Left lobe of liver (tissue), 2 donors: Measurements from ENCODE around the gene RAB23. TPM values are rescaled to one million over a fixed set of nuclear protein-coding genes. Genes with fewer than 3 reads are reported as not detected.

Experiments
- ATAC-seq: fragments of 200-7000 bp; cut with Tn5 transposase; one replicate; pipeline ENCODE4 v1.9.1; 2020; ENCODE audit warnings: mild to moderate bottlenecking, moderate library complexity
- DNase-seq: peaks from one replicate; pipeline ENCODE4 v3.0.0-alpha.2; 2020; ENCODE audit warnings: low spot score
- total RNA-seq: library from RNA; stranded (reverse); gene quantifications from one replicate; pipeline ENCODE4 v1.2.1, GENCODE V29; 2021
- donor health status: DM: no; HTN: no; CAD: no; lungs with moderate emphysema.
- donor health status: DM: no; HTN: yes; CAD: no.

Gene RAB23
- total RNA-seq, 1 donor from 2014 or later = 2.5 TPM

DNA sequence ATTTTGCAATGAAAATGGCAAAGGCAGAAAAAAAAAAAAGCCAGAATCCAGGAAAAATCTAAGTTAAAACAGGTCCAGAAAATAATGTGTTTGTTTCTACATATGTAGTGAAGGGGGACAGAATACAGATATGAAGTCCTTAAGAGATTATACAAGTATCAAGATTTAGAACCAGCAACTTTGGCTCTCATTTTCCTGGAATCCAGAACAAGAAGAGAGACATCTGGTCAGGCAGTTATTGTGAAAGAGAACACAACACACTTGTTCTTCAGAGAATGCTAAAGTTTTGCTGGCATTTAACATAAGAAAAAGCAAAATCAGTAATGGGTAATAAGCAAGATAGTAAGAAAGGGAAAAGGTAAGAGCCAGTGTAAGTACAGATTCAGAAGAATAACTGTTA lies 28.9 kb downstream of the RAB23 start:
- no peak for ATAC-seq
- no peak for DNase-seq

DNA sequence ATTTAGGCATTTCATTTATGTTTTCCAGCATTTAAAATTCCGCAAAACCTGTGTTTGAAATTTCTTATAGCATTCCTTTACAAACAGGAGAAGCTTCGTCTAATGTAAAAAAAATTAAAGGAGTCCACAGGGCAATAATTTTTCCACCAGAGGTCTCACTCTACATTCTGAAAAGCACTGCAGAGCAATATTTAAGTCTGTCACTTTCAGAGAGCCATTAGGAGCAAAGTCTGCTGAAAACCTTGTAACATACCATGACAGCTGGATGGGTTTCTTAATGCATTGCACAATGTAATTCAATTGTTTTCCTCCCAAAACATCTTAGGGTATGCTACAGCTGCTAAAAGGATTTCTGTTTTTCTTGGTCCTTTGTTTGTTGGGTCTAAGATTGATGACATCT lies 32.0 kb downstream of the RAB23 start:
- peak; percentile 31 for ATAC-seq
- no peak for DNase-seq

DNA sequence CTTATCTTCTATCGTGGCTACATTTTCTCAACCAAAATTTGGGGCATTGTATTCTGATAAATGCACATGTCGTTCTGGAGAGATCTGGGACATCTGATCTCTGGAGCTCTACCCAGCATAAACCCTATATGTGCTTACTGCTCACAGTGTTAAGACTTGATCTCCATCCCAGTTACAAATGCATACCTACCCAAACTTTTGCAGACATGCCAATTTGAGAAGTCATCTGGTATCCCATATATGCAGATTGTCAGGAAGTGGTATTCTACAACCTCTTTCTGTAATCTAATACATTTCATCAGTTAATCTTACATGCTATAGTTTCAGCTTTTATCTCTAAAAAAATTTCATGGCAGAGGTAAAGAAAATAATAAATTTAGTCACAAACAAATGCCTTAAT lies 38.8 kb downstream of the RAB23 start:
- DNase-seq (no peak), ATAC-seq (no peak)

DNA sequence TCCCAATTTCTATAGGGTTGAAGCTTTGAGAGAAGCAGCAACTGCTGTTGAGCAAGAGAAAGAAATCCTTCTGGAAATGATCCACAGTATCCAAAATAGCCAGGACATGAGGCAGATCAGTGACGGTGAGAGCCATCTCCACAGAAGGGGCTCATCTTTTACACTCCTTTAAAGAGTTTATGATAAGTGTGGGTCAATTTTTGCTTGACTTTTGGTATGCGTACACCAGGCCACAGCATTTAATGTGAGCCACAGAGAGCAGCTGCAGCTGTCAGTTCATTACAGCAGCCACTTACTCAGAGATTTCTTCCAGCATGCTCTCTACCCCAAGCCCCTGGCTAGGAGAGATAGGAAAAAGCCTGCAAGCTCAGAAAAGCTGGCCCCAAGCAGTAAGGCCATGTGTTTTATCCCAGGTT lies 40.1 kb downstream of the RAB23 start:
- DNase-seq = no peak
- no peak for ATAC-seq

DNA sequence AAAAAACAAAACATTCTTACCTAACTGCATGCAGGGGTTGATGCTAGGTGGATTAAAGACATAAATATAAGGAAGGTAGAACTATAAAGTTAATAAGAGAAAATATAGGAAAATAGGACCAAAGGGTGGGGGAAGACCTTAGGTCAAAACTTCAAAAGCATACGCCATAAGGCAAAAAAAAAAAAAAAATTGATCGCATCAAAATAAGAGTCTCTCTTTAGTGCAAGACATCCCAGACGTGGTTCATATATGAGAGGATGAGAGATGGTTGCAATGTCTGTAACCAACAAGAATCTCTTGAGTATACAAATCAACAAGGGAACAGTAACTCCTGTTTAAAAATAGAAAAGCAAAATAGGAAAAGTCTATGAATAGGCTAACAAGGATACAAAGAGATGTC lies 41.5 kb downstream of the RAB23 start:
- ATAC-seq = no peak
- DNase-seq = no peak

DNA sequence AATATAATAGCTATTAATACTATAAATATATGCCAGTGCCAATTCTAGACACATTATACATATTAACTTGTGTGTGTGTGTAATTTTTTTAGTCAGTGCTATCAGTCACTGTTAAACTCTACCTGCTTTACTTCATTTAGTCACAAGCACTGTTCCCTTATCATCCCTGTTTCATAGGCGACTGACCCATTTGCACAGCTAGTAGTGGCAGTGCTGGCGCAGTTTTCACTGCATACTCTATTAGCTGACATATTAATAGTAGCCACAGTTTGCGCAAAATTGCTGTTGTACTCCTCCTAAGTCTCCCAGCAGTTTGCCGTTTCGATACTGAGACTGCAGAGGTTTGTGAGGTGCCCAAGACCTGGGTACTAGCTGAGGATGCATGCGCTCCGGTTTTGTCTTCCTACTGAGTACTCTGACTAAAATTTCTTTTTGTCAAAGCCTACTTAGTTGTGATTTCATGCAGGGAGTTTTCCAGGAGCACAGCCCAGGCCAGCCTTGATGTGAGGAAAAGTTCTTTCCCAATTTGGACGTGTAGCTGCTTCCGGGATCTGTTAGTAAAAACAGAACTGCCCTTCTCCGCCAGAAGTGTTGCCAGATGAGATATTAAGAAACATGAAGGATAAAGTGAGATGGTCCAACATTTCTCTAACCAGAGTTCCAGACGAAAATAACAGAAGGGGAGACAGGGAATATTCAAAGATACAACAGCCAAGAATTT lies 44.4 kb downstream of the RAB23 start:
- ATAC-seq = no peak
- no peak for DNase-seq

DNA sequence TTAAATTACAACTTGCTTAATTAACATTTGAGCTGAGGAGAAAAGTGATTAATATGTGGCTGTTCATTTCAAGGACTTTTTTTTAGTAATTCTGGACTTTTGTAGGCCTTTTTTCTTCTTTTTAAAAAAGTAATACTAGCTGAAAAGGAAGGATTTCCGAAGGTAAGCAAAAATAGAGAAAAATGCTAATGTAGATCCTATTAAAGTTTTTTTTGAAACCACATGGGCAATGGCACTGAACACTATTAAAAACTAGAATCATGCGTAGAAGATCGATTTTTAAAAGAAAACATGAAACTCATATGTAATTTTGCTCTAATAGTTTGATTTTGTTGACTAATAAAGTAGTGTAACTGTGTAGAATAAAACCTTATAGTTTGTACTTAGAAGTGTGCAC lies 47.6 kb downstream of the RAB23 start:
- no peak for DNase-seq
- ATAC-seq = no peak

DNA sequence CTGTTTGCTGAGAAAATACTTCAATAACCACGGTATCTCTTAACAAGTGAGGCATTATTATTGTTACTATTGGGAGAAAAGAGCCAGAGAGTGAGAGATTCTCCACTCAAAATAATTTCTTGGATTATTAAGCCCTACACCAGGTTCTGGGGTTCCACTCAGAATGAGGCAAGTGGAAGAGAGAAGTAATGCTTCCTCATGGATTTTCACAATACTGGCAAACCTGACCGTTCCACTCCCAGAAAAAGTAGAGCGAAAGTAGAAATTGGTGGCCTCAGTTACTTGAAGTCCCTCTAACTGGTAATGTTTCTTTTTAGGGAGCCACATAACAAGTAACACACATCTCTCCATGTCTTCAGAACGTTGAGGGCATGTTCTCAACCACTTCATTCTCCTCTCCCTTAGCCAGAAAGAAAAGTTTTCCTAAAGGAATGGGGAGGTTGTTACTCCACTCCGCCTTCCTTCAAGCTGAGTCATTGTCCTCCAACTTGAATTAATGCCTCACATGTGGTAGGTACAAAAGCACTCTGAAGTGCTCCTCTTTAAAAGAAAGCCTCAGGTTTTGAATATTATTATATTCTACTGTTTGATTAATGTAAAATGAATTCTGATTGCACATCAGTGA lies 48.1 kb downstream of the RAB23 start:
- no peak for ATAC-seq
- DNase-seq = no peak

DNA sequence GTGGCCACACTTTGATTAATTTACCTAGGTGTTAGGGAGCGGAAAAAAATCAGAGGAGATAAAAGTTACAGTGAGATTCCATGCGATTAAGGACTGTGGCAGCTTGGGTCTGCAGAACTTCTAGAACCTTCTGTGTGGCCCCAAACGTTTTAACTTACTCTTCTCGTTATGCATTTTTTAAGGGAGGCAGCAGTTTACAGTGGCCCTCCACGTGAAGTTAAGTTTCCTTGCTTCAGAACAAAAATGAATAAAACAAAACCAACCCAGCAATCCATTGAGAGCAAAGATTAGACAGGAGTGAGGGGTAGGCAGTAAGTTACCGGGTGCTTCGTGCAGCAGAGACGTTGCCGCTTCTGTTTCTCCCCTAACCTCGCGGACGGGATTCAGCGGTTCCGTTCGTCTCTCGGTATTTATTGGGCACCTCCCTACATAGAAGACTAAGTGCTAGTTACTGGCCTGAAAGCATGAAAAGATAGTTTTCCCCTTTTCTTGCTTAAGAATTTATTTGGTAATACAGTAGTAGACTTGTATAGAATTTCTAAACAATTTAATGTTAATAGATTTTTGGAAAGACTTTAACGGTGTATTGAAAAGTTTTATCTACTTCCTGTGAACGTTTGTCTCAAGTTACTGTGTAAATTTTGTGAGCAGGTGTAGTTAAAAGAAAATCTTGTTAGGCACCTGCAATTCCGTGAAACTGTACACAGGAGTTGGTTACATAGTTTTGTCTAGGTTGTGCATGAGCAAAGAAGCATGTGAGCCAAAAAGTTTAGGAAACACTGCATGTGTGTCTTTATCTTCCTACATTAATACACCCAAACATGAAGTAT lies 48.8 kb downstream of the RAB23 start:
- no peak for DNase-seq
- ATAC-seq = peak; percentile 21

DNA sequence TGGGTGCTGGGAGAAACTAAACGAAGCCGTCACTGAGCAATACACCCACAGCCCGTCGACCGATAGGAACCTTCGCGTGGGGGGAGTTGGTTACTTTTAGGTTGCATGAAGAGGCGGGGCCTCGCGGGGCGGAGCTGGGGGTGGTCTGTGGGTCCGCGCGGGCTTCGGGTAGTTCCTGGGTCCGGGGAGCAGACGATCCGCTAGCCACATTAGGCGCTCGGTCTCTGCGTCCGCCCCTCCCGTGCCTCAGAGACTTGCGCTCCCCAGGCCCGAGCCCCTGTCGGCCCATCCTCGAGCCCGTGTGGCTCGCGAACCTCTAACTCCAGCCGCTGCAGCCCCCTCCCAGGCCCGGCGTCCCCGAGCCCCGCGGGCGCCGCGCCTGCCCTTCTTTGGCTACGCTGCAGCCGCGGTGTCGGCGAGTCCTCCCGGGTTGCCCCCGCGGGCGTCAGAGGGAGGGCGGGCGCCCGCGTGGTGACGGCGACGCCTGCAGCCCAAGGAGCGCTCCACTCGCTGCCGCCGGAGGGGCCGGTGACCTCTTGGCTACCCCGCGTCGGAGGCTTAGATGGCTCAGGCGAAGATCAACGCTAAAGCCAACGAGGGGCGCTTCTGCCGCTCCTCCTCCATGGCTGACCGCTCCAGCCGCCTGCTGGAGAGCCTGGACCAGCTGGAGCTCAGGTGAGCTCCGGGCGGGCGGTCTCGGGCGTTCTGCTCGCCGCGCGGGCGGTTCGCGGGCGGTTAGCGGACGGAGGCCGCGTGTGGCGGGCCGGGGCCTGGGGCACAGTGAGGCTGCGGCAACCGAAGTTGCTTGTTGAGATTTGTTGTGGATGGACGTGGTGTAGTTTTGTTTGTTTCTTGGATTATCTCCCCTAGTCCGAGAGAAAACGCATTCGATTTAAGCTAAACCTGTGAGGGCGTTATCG lies 49.7 kb downstream of the RAB23 start, which contains the start of gene BAG2:
Gene BAG2, plus strand, starts transcription at position 191 of the 920 bp plus-strand sequence. Its CDS starts 372 bp downstream, at position 563.
- peak; percentile 91 for DNase-seq
- ATAC-seq = peak; percentile 92

DNA sequence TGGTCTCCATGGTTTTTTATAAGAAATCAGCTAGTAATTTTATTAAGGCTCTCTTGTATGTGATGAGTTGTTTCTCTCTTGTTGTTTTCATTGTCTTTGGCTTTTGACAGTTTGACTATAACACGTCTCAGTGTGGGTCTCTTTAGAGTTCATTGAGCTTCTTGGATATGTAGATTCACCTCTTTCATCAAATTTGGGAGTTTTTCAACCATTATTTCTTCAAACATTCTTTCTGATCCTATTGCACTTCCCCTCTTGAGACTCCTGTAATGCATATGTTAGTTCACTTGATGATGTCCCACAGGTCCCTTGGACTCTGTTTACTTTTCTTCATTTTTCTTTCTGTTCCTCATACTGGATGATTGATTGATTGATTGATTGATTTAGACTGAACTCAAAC lies 57.0 kb downstream of the RAB23 start:
- ATAC-seq = no peak
- no peak for DNase-seq

DNA sequence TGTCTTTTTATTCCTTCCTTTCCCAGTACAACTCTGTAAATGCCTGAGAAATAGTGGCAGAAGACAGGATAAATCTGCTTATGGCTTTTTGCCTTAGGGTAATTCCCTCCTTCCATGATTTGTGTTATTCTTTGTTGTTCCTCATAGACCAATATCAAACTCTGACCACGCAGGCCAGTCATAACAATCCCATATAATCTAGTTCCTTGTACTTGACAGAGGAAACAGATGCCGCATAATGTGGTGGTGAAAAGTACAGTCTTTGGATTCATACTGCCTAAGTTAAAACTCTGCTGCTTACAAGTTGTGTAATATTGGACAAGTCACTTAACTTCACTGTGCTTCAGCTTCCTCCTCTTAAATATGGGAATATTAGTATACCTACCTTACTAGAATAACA lies 58.2 kb downstream of the RAB23 start:
- DNase-seq (no peak), ATAC-seq (no peak)

DNA sequence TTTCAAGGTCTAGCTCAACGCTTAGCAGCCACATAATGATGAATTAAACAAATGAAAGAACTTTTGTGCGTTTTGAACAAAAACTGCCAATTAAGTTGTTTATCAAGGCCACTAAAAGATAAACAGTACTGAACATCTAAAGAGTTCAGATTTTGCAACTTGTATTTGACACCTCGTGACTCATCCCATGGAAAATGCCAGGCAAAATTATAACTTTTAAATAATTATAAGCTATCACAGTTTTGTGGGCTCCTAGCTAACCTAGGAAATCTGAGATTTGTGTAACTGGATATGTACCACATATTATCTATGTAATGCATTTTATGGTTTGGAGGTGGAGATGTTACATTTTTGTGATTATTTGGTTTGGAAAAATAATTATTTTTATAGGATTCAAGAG lies 59.6 kb downstream of the RAB23 start:
- DNase-seq (no peak), ATAC-seq (no peak)

DNA sequence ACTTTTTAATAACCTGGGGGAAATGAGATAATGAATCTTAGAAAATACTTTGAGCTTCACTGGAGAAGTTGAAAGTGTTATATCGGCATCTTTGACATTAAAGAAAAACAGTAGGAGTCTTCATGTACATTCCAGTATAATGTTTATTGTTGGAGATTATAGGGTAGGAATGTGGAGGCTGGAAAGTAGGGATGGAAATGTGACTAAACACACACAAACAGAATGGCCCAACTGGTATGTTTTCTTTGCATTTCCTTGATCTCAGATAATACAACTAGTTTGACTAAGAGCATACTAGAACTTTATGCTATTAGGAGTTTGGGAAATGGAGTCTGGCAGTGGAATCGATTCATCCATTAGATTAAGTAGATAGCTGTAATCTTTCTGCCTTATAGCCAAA lies 60.1 kb downstream of the RAB23 start:
- no peak for DNase-seq
- ATAC-seq = no peak

DNA sequence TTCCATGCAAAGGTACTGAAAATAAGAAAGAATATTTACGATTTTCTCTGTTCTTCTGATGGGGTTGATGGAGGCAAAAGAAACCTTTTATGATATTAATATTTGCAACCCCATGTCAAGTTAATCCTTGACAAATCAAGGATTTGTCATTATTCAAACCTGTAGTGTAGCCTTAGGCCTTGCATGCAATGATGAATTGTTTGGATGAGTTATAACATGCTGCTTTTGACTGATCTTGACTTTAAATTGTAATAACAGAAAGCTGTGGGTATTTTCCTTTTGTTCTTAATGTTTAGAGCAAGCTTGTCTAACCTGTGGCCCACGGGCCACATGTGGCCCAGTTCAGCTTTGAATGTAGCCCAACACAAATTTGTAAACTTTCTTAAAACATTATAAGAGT lies 63.0 kb downstream of the RAB23 start:
- DNase-seq (no peak), ATAC-seq (no peak)

DNA sequence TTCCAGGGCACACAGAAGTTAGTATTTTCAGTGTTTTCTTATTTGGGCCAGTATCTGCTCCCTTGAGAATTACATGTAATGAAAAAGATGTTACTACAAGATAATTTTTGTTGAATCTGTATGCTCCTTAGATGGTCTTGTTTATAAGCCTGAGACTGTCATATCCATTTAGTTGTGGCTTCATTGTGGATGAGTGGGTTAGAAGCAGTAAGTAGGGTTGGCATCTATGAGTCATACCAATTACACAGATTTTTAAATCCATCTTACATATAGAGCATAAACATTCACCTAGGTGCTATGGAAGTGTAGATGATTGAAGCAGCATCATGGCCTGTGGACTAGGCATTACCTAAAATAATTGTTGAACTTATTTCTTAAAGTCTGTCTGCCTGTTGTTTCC lies 63.4 kb downstream of the RAB23 start:
- DNase-seq (no peak), ATAC-seq (no peak)

DNA sequence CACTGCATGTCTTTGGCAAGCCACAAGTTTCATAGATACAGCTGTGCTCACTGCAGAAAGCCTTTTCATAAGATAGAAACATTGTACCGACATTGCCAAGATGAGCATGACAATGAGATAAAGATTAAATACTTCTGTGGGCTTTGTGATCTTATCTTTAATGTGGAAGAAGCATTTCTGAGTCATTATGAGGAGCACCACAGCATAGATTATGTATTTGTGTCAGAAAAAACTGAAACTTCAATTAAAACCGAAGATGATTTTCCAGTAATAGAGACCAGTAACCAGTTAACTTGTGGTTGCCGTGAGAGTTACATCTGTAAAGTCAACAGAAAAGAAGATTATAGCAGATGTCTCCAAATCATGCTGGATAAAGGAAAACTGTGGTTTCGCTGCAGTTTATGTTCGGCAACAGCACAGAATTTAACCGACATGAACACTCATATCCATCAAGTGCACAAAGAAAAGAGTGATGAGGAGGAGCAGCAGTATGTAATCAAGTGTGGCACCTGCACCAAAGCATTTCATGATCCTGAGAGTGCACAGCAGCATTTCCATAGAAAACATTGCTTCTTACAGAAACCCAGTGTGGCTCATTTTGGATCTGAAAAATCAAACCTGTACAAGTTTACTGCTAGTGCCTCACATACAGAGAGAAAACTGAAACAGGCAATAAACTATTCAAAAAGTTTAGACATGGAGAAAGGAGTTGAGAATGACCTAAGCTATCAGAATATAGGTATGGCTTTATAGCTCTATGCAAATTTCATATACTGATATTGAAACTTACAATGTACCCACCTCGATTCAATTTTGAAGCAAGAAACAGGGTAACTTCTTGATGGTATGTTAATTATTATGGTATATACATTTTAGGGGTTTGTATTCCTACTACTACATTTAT lies 73.9 kb downstream of the RAB23 start:
- ATAC-seq = no peak
- no peak for DNase-seq

DNA sequence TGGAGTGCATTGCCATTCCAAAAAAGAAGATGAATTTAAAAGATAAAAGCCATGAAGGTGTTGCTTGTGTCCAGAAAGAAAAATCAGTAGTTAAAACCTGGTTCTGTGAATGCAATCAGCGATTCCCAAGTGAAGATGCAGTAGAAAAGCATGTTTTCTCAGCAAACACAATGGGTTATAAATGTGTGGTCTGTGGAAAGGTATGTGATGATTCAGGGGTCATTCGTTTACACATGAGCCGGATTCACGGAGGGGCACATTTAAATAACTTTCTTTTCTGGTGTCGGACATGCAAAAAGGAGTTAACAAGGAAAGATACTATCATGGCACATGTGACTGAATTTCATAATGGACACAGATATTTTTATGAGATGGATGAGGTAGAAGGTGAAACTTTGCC lies 74.7 kb downstream of the RAB23 start:
- DNase-seq (no peak), ATAC-seq (no peak)

DNA sequence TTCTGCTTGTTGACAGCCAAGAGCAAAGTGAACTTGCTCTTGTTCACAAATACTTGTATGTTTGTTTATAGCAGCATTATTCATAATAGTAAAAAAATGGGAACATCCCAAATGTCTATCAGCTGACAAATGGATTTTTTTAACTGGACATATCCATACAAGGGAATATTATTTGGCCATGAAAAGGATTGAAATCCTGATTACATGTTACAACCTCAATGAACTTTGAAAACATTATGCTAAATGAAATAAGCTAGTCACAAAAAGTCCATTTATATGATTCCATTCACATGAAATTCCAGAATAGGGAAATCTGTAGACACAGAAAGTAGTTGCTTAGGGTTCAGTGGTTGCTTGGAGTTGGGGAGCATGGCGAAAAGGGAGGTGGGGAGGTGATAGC lies 78.4 kb downstream of the RAB23 start:
- DNase-seq (no peak), ATAC-seq (no peak)

DNA sequence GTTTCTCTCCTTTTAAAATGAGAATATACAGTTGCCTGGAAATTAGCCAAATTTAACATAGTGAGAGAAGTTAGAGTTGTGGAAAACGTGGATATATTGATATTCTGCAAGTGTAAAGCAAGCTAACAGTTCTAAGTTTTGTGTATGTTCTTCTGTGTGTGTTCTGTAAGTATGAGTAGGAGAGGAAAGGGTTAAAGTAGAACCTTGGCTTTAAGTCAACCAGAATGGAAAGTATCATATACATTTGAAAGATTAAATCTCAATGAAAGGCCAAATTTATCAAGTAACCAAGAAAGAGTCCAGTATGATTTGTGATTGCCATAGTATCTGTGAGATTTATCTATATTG lies 80.0 kb downstream of the RAB23 start:
- ATAC-seq (no peak), DNase-seq (no peak)
